ENCODE measurements around the gene MYRFL.

DNA sequence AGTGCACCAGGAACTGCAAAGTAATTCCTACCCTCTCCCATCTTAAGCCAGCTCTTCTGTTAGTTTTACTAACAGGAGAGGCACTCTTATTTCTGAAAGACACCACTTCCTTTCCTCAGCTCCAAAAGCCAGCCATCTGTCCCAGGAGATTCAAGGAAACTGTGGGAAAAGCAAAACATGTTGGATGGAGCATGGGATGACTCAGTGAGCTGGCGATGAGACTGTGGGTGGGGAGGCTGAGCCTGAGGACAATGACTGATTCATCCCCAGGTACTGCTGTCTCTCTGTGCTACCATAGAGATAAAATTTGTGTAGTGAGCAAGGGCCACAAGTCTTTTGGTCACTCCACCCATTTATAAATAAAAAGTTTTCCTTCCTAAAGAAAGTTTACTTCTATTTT is 141.4 kb downstream of the MYRFL start:
- TF ChIP-seq, protein P1, sequence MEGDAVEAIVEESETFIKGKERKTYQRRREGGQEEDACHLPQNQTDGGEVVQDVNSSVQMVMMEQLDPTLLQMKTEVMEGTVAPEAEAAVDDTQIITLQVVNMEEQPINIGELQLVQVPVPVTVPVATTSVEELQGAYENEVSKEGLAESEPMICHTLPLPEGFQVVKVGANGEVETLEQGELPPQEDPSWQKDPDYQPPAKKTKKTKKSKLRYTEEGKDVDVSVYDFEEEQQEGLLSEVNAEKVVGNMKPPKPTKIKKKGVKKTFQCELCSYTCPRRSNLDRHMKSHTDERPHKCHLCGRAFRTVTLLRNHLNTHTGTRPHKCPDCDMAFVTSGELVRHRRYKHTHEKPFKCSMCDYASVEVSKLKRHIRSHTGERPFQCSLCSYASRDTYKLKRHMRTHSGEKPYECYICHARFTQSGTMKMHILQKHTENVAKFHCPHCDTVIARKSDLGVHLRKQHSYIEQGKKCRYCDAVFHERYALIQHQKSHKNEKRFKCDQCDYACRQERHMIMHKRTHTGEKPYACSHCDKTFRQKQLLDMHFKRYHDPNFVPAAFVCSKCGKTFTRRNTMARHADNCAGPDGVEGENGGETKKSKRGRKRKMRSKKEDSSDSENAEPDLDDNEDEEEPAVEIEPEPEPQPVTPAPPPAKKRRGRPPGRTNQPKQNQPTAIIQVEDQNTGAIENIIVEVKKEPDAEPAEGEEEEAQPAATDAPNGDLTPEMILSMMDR (IDR thresholded peaks at IDR 0.05) = no peak
- TF ChIP-seq POLR2A (IDR thresholded peaks at IDR 0.05) = no peak
